A673 (cell line): ENCODE data around the gene ACSS1.

Experiments
- EZH2 ChIP-seq: fragments of 200-600 bp; sonication (generic); IDR thresholded peaks from 2 replicates; pipeline ENCODE4 v1.6.1; 2017; ENCODE audit warnings: borderline replicate concordance, low read depth, mild to moderate bottlenecking, mixed read lengths, antibody characterized with exemption, low read length; ENCODE audit not compliant: poor library complexity, severe bottlenecking
- TF ChIP-seq, protein P1 (sequence below): fragments of 300-800, 200-600 bp; sonication (generic); conservative IDR thresholded peaks from 2 replicates; pipeline ENCODE4 v1.5.1; 2017; ENCODE audit warnings: low read depth, mild to moderate bottlenecking, antibody characterized with exemption, low read length, moderate library complexity, mixed read lengths

DNA sequence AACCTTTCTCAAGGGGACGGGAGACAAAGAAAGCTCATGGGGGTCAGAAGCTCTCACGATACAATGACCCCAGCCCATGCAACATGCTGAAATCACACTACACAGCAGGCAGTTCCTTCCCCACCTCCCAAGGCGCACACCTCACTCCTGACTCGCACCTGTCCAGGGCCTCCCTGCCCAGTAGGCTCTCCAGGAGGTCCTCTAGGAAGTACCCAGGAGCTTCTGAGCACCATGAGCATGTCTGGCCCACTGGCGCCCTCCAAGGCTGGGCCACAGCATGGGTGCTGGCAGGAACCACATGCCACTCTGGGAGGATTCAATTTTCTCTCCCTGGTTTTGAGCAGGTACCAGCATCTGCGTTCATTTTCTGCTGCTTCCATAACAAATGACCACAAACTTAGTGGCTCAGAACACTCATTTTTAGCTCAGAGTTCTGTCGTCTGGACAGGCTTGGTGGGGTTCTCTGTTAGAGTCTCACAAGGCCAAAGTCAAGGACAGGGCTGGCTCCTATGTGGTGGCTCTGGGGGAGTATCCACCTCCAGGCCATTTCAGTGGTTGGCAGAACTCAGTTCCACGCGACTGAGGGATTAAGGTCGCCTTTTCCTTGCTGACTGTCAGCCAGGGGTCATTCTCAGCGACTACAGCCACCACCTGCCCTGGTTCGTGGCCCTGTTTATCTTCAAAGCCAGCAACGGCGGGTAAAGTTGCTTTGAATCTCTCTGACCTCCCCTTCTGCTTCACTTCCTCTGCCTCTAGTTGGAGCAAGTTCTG lies 32.7 kb downstream of the ACSS1 start:
- TF ChIP-seq, protein P1, sequence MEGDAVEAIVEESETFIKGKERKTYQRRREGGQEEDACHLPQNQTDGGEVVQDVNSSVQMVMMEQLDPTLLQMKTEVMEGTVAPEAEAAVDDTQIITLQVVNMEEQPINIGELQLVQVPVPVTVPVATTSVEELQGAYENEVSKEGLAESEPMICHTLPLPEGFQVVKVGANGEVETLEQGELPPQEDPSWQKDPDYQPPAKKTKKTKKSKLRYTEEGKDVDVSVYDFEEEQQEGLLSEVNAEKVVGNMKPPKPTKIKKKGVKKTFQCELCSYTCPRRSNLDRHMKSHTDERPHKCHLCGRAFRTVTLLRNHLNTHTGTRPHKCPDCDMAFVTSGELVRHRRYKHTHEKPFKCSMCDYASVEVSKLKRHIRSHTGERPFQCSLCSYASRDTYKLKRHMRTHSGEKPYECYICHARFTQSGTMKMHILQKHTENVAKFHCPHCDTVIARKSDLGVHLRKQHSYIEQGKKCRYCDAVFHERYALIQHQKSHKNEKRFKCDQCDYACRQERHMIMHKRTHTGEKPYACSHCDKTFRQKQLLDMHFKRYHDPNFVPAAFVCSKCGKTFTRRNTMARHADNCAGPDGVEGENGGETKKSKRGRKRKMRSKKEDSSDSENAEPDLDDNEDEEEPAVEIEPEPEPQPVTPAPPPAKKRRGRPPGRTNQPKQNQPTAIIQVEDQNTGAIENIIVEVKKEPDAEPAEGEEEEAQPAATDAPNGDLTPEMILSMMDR = no peak
- TF ChIP-seq EZH2 = no peak
